ENCODE data around the gene NR2F6. TPM values are rescaled to one million over a fixed set of nuclear protein-coding genes. Genes with fewer than 3 reads are reported as not detected.

The NR2F6 gene
- total RNA-seq, 1 donor from 2014 or later: 38.7 TPM

DNA sequence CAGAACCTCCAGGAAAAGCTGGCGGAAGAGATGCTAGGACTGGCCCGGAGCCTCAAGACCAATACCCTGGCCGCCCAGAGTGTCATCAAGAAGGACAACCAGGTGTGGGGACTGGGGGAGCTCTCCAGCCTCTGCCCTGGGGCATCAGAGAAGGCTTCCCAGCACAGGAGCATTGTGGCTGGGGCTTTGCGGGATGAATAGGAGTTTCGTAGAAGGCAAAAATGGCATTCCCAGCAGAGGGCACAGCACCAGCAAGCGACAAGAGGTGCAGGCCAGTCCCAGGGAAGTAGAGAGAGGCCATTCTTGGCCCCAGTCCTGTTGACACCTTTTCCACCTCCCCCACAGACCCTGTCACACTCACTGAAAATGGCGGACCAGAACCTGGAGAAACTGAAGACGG, 26.4 kb downstream of the NR2F6 start:
- Histone ChIP-seq H3K36me3 (peaks cover 32% of the 10 kb centered on the region), H3K4me3 (no peak overlapping the region), H3K27me3 (ENCODE audit: low read depth) (no peaks in the 10 kb centered on the region), H3K9me3 (no peaks in the 10 kb centered on the region), H3K27ac (no peak overlapping the region), H3K4me1 (peaks cover 13% of the 10 kb centered on the region)
- intact Hi-C loops (cut with DNase I): no loop called here
- TF ChIP-seq, protein P1, sequence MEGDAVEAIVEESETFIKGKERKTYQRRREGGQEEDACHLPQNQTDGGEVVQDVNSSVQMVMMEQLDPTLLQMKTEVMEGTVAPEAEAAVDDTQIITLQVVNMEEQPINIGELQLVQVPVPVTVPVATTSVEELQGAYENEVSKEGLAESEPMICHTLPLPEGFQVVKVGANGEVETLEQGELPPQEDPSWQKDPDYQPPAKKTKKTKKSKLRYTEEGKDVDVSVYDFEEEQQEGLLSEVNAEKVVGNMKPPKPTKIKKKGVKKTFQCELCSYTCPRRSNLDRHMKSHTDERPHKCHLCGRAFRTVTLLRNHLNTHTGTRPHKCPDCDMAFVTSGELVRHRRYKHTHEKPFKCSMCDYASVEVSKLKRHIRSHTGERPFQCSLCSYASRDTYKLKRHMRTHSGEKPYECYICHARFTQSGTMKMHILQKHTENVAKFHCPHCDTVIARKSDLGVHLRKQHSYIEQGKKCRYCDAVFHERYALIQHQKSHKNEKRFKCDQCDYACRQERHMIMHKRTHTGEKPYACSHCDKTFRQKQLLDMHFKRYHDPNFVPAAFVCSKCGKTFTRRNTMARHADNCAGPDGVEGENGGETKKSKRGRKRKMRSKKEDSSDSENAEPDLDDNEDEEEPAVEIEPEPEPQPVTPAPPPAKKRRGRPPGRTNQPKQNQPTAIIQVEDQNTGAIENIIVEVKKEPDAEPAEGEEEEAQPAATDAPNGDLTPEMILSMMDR (IDR thresholded peaks at IDR 0.05): no peak
- ATAC-seq: no peak
- no peak for DNase-seq

DNA sequence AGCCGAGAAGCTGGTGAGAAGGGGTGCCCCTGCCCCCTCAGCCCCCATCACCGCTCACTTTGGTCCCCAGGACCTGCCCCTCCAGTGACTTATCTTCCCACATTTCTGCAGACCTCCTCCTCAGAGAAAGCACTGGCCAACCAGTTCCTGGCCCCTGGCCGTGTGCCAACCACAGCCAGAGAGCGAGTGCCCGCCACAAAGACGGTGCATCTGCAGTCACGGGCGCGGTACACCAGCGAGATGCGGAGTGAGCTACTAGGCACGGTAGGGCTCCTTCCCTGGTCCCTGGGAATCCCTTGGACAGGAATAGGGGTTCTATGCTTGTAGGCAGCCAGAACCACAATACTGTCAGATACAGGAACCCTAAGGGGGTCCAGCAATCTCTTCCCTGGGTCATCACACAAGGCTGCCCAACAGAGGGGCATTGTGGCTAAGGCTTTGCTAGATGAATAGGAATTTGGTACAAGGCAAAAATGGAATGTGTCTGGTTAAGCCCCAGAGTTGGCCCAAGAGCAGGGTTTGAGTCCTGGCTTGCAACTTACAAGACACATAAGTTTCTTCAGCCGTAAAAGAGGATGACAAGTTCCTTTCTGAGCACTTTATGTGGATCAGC, 29.6 kb downstream of the NR2F6 start:
- H3K27me3 ChIP-seq (ENCODE audit: low read depth): no peaks in the 10 kb centered on the region
- TF ChIP-seq, protein P1 (IDR thresholded peaks at IDR 0.05): no peak
- peak overlapping the region; percentile 97 for H3K27ac ChIP-seq
- intact Hi-C loops (cut with DNase I): no loop called here
- ATAC-seq (no peak), DNase-seq (no peak)
- no peaks in the 10 kb centered on the region for H3K9me3 ChIP-seq
- peaks cover 13% of the 10 kb centered on the region for H3K4me1 ChIP-seq
- H3K4me3 ChIP-seq: peak overlapping the region; percentile 80
- H3K36me3 ChIP-seq: peaks cover 51% of the 10 kb centered on the region

DNA sequence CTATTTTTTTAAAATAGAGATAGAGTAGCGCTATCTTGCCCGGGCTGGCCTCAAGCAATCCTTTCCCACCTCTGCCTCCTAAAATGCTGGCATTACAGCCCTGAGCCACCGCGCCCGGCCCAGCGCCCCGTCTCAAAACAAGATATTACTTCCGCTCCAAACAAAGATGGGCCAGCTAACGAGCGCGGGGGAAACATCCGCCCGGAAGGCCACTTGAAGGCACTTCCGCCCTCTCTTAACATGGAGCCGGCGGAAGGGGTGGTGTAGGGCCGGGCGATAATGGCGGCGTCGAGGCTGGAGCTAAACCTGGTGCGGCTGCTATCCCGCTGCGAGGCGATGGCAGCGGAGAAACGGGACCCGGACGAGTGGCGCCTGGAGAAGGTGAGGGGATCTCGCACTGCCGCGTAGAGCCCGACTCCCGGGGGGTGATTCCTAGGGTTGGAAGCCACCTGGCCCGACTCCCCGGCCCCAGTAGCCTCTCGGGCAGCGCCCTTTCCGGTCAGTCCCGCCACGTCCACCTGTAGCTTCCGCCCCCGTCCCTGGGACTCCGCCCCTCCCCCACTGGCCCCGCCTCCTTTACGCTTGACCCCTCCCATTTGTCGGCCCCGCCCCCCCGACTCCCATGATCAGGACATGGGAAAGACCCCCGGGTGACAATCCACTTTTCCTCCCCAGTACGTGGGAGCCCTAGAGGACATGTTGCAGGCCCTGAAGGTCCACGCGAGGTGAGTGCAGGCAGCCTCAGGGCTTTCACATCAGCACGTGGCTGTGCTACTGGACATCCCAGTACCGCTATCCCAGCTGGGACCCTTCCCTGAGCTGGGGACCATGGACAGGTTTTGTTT, 30.4 kb downstream of the NR2F6 start, which contains the start of gene USE1:
Gene USE1 (plus strand): TSS at position 231 of the 845 bp plus-strand sequence. CDS start 49 bp downstream, at position 280.
- H3K27me3 ChIP-seq (ENCODE audit: low read depth): no peaks in the 10 kb centered on the region
- peak within 1 kb of the TSS; percentile 97 for H3K27ac ChIP-seq
- intact Hi-C loops (cut with DNase I): no loop called here
- ATAC-seq: peak; percentile 95 to 97
- peaks cover 59% of the 10 kb centered on the region for H3K36me3 ChIP-seq
- no peaks in the 10 kb centered on the region for H3K9me3 ChIP-seq
- H3K4me1 ChIP-seq: peaks cover 13% of the 10 kb centered on the region
- DNase-seq: peak; percentile 94
- TF ChIP-seq, protein P1 (IDR thresholded peaks at IDR 0.05): no peak
- peak within 1 kb of the TSS; percentile 80 for H3K4me3 ChIP-seq

DNA sequence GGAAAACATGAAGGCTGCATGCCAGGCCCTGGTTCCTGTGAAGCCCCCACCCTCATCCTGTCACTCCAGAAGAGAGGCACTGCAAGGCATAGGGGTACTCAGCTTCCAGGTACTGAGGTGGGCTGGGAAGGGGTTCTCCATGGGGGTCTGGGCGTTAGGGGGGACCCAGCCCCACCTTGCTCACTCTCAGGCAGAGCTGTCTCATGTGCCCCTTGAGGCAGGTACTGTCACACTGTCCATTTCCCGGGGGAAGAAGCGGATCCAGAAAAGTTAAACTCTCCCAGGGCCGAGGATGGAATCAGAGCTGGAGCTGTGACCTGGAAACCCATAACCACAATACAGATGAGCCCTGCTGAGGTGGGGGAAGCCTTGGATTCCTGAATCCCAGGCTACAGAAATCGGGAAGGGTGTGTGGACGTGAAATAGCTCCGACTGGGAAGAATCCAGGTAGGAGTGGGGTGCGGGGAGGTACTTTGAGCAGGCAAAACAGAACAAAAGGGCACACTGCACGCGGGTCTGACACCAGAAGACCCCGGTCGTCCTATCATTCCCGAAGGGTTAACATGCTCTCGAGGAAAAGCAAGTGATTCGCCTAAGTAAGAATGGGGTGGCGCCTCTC, 31.1 kb downstream of the NR2F6 start:
- intact Hi-C loops (cut with DNase I): no loop called here
- H3K4me1 ChIP-seq: peaks cover 13% of the 10 kb centered on the region
- TF ChIP-seq, protein P1 (IDR thresholded peaks at IDR 0.05): no peak
- H3K27me3 ChIP-seq (ENCODE audit: low read depth): no peaks in the 10 kb centered on the region
- no peaks in the 10 kb centered on the region for H3K9me3 ChIP-seq
- H3K36me3 ChIP-seq: peaks cover 65% of the 10 kb centered on the region
- no peak for DNase-seq
- H3K4me3 ChIP-seq: peak overlapping the region; percentile 80
- ATAC-seq: no peak
- peak overlapping the region; percentile 97 for H3K27ac ChIP-seq

DNA sequence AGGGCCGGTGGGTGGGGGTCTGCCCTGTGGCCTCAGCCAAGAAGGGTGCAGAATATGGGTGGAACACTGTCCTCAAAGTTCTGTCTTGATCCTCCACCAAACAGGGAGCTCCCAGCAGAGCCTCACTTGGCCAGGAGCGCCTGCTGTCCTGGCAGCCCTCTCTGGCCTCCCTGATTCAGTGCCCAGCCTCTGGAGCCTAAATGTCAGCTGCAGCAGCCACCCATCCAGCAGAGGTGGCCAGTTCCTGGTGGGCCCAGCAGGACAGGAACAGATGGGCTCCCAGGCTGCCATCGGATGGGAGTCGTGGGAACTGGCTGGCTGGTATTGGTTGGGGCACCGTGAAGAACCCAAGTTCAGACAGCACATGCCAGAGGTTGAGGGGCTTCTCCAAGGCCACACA, 32.4 kb downstream of the NR2F6 start:
- Histone ChIP-seq H3K36me3 (peaks cover 71% of the 10 kb centered on the region), H3K4me3 (no peak overlapping the region), H3K27ac (no peak overlapping the region), H3K9me3 (no peaks in the 10 kb centered on the region), H3K4me1 (peaks cover 13% of the 10 kb centered on the region), H3K27me3 (ENCODE audit: low read depth) (no peaks in the 10 kb centered on the region)
- no peak for DNase-seq
- intact Hi-C loops (cut with DNase I): no loop called here
- no peak for ATAC-seq
- TF ChIP-seq, protein P1 (IDR thresholded peaks at IDR 0.05): no peak
